Endothelial cell of umbilical vein (primary cell): ENCODE results near the gene CHST8. TPM values are rescaled to one million over a fixed set of nuclear protein-coding genes. Genes with fewer than 3 reads are reported as not detected.

Source experiments
- BruUV-seq: library from RNA; stranded (reverse); fragments of 400-500 nt; replicated peaks from 2 replicates; lab custom pipeline; 2021; lab: Mats Ljungman, UMichigan
- CTCF ChIA-PET: fragments of 300-600, 350-600 bp; sonication (Branson Sonifier 250); formaldehyde crosslinking; loops from one replicate; lab custom pipeline; 2021; ENCODE audit warnings: antibody characterized with exemption, inconsistent platforms; lab: Charles Lee
- POLR2A ChIA-PET: fragments of 300-600, 350-600 bp; sonication (Branson Sonifier 250); formaldehyde crosslinking; loops from one replicate; lab custom pipeline; 2021; ENCODE audit warnings: antibody characterized with exemption, inconsistent platforms; lab: Charles Lee
- DNase-seq: peaks from one replicate; pipeline ENCODE4 v3.0.0-alpha.2; 2011; ENCODE audit warnings: low read depth, low spot score
- FAIRE-seq: peaks from 2 replicates; lab custom pipeline; 2011; peaks lifted over from hg19 to GRCh38; lab: Jason Lieb, UNC
- H2AFZ ChIP-seq: 2 replicates; pipeline ENCODE4 v1.6.0; 2012; ENCODE audit warnings: low read depth, low read length, control low read depth, inconsistent platforms
- H3K27ac ChIP-seq: 2 replicates; pipeline ENCODE4 v1.5.1; 2011; ENCODE audit warnings: low read depth, mild to moderate bottlenecking, control low read depth, low read length, moderate library complexity; ENCODE audit not compliant: insufficient read depth
- H3K27me3 ChIP-seq, 2 experiments: 2 replicates each; pipeline versions ENCODE4 v1.6.0 to v1.6.1; 2011; ENCODE audit warnings: low read length in 2 of 2, mixed read lengths in 1 of 2; ENCODE audit not compliant: control insufficient read depth in 2 of 2, insufficient read depth in 2 of 2
- H3K36me3 ChIP-seq, 2 experiments: 2 replicates in 1 of 2; 3 replicates in 1 of 2; pipeline ENCODE4 v1.5.1; 2011; ENCODE audit warnings: low read length in 2 of 2, mild to moderate bottlenecking in 1 of 2, moderate library complexity in 1 of 2; ENCODE audit not compliant: control insufficient read depth in 2 of 2, insufficient read depth in 2 of 2; ENCODE audit errors: extremely low read depth in 1 of 2
- H3K4me1 ChIP-seq: 3 replicates; pipeline ENCODE4 v1.5.1; 2011; ENCODE audit warnings: mild to moderate bottlenecking, low read length; ENCODE audit not compliant: control insufficient read depth, insufficient read depth; ENCODE audit errors: extremely low read depth
- H3K4me2 ChIP-seq: 2 replicates; pipeline ENCODE4 v1.6.1; 2011; ENCODE audit warnings: low read length, control low read depth, mixed read lengths; ENCODE audit not compliant: insufficient read depth
- H3K4me3 ChIP-seq, 3 experiments: fragments of 200-600 bp in 1 of 3; sonication (generic), shearing (Covaris generic) in 1 of 3; replicated peaks in 1 of 3; 2 replicates each; pipeline ENCODE4 v1.5.1; 2011 to 2016; ENCODE audit warnings: control low read depth in 3 of 3, low read length in 3 of 3, mild to moderate bottlenecking in 2 of 3, inconsistent platforms in 1 of 3, low read depth in 1 of 3, moderate library complexity in 1 of 3; ENCODE audit not compliant: insufficient read depth in 1 of 3
- H3K79me2 ChIP-seq: 2 replicates; pipeline ENCODE4 v1.6.0; 2012; ENCODE audit warnings: low read length, inconsistent platforms; ENCODE audit not compliant: control insufficient read depth, insufficient read depth
- H3K9ac ChIP-seq: replicated peaks from 2 replicates; pipeline ENCODE3; 2011; ENCODE audit warnings: low read length, control low read depth; ENCODE audit not compliant: insufficient read depth; ENCODE audit errors: extremely low read depth
- H3K9me1 ChIP-seq: replicated peaks from 3 replicates; pipeline ENCODE4 v1.6.0; 2011; ENCODE audit warnings: mild to moderate bottlenecking, low read length; ENCODE audit not compliant: control insufficient read depth, insufficient read depth; ENCODE audit errors: extremely low read depth
- H3K9me3 ChIP-seq: replicated peaks from 2 replicates; pipeline ENCODE4 v1.5.1; 2012; ENCODE audit warnings: low read length, inconsistent platforms; ENCODE audit not compliant: control insufficient read depth, insufficient read depth
- H4K20me1 ChIP-seq: replicated peaks from 2 replicates; pipeline ENCODE3; 2011; ENCODE audit warnings: mild to moderate bottlenecking, low read length; ENCODE audit not compliant: control insufficient read depth, insufficient read depth; ENCODE audit errors: extremely low read depth
- EZH2 ChIP-seq: IDR thresholded peaks from 2 replicates; pipeline ENCODE4 v1.6.1; 2012; ENCODE audit warnings: borderline replicate concordance, low read depth, mild to moderate bottlenecking, moderate library complexity, low read length, inconsistent platforms; ENCODE audit not compliant: severe bottlenecking
- FOS ChIP-seq: IDR thresholded peaks from 2 replicates; pipeline ENCODE4 v1.6.1; 2011; ENCODE audit warnings: mild to moderate bottlenecking, low read length, moderate library complexity, borderline replicate concordance; ENCODE audit not compliant: insufficient read depth
- GATA2 ChIP-seq: IDR thresholded peaks from 2 replicates; pipeline ENCODE4 v1.7.0; 2011; ENCODE audit warnings: low read depth, mild to moderate bottlenecking, moderate library complexity, mixed read lengths, low read length; ENCODE audit not compliant: insufficient read length, insufficient read depth
- JUN ChIP-seq: IDR thresholded peaks from 2 replicates; pipeline ENCODE4 v1.6.1; 2011; ENCODE audit warnings: borderline replicate concordance, low read depth; ENCODE audit not compliant: insufficient read length, insufficient read depth
- MAX ChIP-seq: IDR thresholded peaks from 2 replicates; pipeline ENCODE4 v1.6.1; 2011; ENCODE audit not compliant: insufficient read depth, insufficient read length
- MYC ChIP-seq: IDR thresholded peaks from one replicate; pipeline ENCODE4 v1.6.1; 2011; ENCODE audit warnings: mild to moderate bottlenecking, low read depth, low read length
- POLR2A ChIP-seq: IDR thresholded peaks from 2 replicates; pipeline ENCODE4 v1.6.1; 2012; ENCODE audit warnings: low read depth, mild to moderate bottlenecking, control low read depth, low read length
- POLR2AphosphoS5 ChIP-seq: IDR thresholded peaks from 2 replicates; pipeline ENCODE4 v1.6.1; 2012; ENCODE audit warnings: low read depth, mild to moderate bottlenecking, control low read depth, low read length, moderate library complexity; ENCODE audit not compliant: insufficient read depth
- dilution Hi-C: fragments of 300-500 bp; cut with MboI; formaldehyde crosslinking; loops from one replicate; pipeline ENCODE4 v1.15.0; 2019; ENCODE audit warnings: low sequenced_read_pairs; ENCODE audit not compliant: extremely low pct_ligation_motif_present
- intact Hi-C: fragments of 100-400 bp; cut with micrococcal nuclease; formaldehyde crosslinking; loops from one replicate; pipeline ENCODE4 v1.10.0; 2022
- polyA plus RNA-seq, 4 experiments: library from polyadenylated mRNA; depleted of rRNA in 3 of 4; stranded (reverse) in 3 of 4; unstranded in 1 of 4; fragments of >200 nt; gene quantifications; 2 replicates each; pipeline versions ENCODE4 v1.2.1 to v1.2.3, GENCODE V29; 2011 to 2012; ENCODE audit warnings: missing spikeins in 1 of 4
- total RNA-seq: library from RNA; stranded (reverse); gene quantifications from 2 replicates; pipeline ENCODE4 v1.2.3, GENCODE V29; 2021
- TF ChIP-seq, protein P1 (sequence below), 2 donors: IDR thresholded peaks; 1 replicate in 1 of 2; 2 replicates in 1 of 2; pipeline ENCODE4 v1.5.1; 2011; ENCODE audit warnings: low read length in 2 of 2, mild to moderate bottlenecking in 2 of 2, moderate library complexity in 2 of 2, control low read depth in 1 of 2, inconsistent platforms in 1 of 2, low read depth in 1 of 2; ENCODE audit not compliant: insufficient read depth in 1 of 2; ENCODE audit errors: extremely low read depth in 1 of 2

CHST8 gene
- total and polyA plus RNA-seq, 2 donors (not counting 3 experiments of a cell fraction or from before 2014, with no cell fraction given) = not detected

DNA sequence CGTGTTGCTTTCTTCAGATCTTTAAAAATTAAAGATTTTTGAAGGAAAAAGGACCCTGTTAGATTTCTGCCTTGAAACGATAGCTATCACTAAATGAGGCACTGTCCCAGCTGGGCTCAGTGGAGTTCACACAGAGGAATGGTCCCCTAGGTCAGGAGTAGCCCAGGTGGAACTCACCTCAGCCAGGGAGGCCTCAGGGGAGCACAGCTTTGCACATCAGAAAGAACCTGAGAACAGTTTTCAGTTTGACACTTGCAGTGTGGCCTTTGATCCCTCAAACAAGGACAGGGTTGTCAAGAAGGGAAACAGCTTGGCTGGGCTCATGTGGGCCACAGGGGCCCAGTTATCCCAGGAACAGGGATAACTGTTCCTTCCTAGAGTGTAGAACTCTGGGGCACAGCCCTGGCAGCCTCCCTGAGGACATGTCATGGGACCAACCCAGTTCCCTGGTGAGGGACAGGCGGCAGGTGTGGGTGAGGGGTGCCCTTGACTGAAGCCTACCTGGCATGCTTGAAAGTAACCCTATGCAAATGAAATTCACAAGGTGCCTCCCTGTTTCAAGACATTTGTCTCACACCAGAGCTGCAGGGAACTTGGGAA is 59.4 kb downstream of the CHST8 start:
- no peak for FAIRE-seq
- H3K9ac ChIP-seq = no peak overlapping the region
- H3K9me1 ChIP-seq = no peaks in the 10 kb centered on the region
- no peak for DNase-seq
- H4K20me1 ChIP-seq = no peaks in the 10 kb centered on the region
- ChIA-PET CTCF (no interaction called here), POLR2A (no interaction called here)
- no peak overlapping the region for H3K4me2 ChIP-seq
- no peak overlapping the region for H2AFZ ChIP-seq
- TF ChIP-seq, protein P1, sequence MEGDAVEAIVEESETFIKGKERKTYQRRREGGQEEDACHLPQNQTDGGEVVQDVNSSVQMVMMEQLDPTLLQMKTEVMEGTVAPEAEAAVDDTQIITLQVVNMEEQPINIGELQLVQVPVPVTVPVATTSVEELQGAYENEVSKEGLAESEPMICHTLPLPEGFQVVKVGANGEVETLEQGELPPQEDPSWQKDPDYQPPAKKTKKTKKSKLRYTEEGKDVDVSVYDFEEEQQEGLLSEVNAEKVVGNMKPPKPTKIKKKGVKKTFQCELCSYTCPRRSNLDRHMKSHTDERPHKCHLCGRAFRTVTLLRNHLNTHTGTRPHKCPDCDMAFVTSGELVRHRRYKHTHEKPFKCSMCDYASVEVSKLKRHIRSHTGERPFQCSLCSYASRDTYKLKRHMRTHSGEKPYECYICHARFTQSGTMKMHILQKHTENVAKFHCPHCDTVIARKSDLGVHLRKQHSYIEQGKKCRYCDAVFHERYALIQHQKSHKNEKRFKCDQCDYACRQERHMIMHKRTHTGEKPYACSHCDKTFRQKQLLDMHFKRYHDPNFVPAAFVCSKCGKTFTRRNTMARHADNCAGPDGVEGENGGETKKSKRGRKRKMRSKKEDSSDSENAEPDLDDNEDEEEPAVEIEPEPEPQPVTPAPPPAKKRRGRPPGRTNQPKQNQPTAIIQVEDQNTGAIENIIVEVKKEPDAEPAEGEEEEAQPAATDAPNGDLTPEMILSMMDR (IDR thresholded peaks at IDR 0.05; ENCODE audit: extremely low read depth in 1 of 2, insufficient read depth in 1 of 2, low read depth in 1 of 2, low read length in 2 of 2) = no peak
- TF ChIP-seq FOS (no peak), POLR2AphosphoS5 (no peak), EZH2 (no peak), MYC (no peak), GATA2 (no peak), POLR2A (no peak), MAX (no peak), JUN (no peak)
- intact Hi-C loops (loop anchor here (10.0 kb wide), 1 partner anchor 246 kb away; no protein-coding TSS in a partner anchor), dilution Hi-C loops (no loop called here)
- H3K4me3 ChIP-seq = no peak overlapping the region
- no peaks in the 10 kb centered on the region for H3K36me3 ChIP-seq
- H3K27me3 ChIP-seq = no peaks in the 10 kb centered on the region
- no TSS peak for BruUV-seq
- H3K79me2 ChIP-seq = no peaks in the 10 kb centered on the region
- H3K27ac ChIP-seq = no peak overlapping the region
- H3K9me3 ChIP-seq = no peaks in the 10 kb centered on the region
- no peaks in the 10 kb centered on the region for H3K4me1 ChIP-seq
